K562 (cell line): Measurements from ENCODE around the gene LAGE3. TPM values are rescaled to one million over a fixed set of nuclear protein-coding genes. Genes with fewer than 3 reads are reported as not detected.

Source experiments
- CLOCK ChIP-seq: fragments of 250-450 bp; sonication (Bioruptor Pico); IDR thresholded peaks from 2 replicates; pipeline ENCODE4 v1.4.0; 2020; ENCODE audit warnings: mild to moderate bottlenecking, moderate library complexity, borderline replicate concordance
- MITF ChIP-seq: IDR thresholded peaks from 2 replicates; pipeline ENCODE4 v1.6.1; 2014; ENCODE audit warnings: antibody characterized with exemption
- RBM39 ChIP-seq: fragments of 200-400 bp; formaldehyde crosslinking; optimal IDR thresholded peaks from 2 replicates; pipeline ENCODE3; 2018; ENCODE audit warnings: low read depth, low read length
- RERE ChIP-seq: sonication (generic); formaldehyde crosslinking; IDR thresholded peaks from 2 replicates; pipeline ENCODE4 v1.8.0; 2023; ENCODE audit warnings: missing genetic modification reagents, mild to moderate bottlenecking, borderline replicate concordance
- ZNF133 ChIP-seq: fragments of 250-450 bp; sonication (Bioruptor Pico); IDR thresholded peaks from 2 replicates; pipeline ENCODE4 v1.4.0; 2020; ENCODE audit warnings: mild to moderate bottlenecking
- ZNF407 ChIP-seq: fragments of 450-650 bp; IDR thresholded peaks from 2 replicates; pipeline ENCODE4 v1.6.1; 2016; ENCODE audit warnings: low read depth
- polyA plus RNA-seq, 8 experiments: library from polyadenylated mRNA; depleted of rRNA in 4 of 8; stranded (reverse) in 5 of 8; unstranded in 3 of 8; fragments of >200 nt; fragmentation: Nextera tagmentation in 2 of 8; fragmentation: Illumina TruSeq in 1 of 8; extraction: Ambion mirVana in 2 of 8; extraction: Trizol in 1 of 8; gene quantifications; 2 replicates each; pipeline versions ENCODE4 v1.2.1 to v1.2.3, GENCODE V29; 2011 to 2014; ENCODE audit warnings: inconsistent platforms in 1 of 8, missing spikeins in 1 of 8
- total RNA-seq, 7 experiments: library from RNA; depleted of rRNA in 6 of 7; stranded (reverse); fragments of >200 nt in 6 of 7; fragmentation: Illumina TruSeq in 2 of 7; extraction: Trizol in 2 of 7; gene quantifications; 2 replicates each; pipeline versions ENCODE4 v1.2.1 to v1.2.3, GENCODE V29; 2011 to 2021; ENCODE audit warnings: low replicate concordance in 1 of 7

LAGE3 gene
- total and polyA plus RNA-seq, 9 of the 15 experiments (the other 6 are each of a cell fraction or from before 2014, with no cell fraction given) = 28.2 to 125 (median 35.8) TPM

- TF ChIP-seq ZNF133 (no peak), MITF (no peak), ZNF407 (no peak), CLOCK (CRISPR knock-in tag) (no peak), RERE (CRISPR knock-in tag) (no peak), RBM39 (no peak)
Observed at GRCh38 chrX:154515966-154516655, 37.0 kb upstream of the LAGE3 start, which contains the start of gene FAM3A (continued).
